ENCODE measurements around the gene NUP62.
A peak's percentile ranks its signal among the peaks of the same experiment; 100 is the strongest.

The NUP62 gene

GRCh38 chr19:49890349-49891311 is 38.7 kb downstream of the NUP62 start:
- no peak for TF ChIP-seq CTCF (IDR thresholded peaks at IDR 0.05; ENCODE audit: control insufficient read depth, insufficient read depth, low read depth, low read length, missing control alignments)
- no peak overlapping the region for H3K4me3 ChIP-seq (ENCODE audit: control insufficient read depth, low read depth, low read length)
- DNase-seq (ENCODE audit: low read depth), result no peak

- TF ChIP-seq CTCF (IDR thresholded peaks at IDR 0.05; ENCODE audit: control insufficient read depth, insufficient read depth, low read depth, low read length, missing control alignments), result peak; percentile 53
- no peak for DNase-seq (ENCODE audit: low read depth)
- no peak overlapping the region for H3K4me3 ChIP-seq (ENCODE audit: control insufficient read depth, low read depth, low read length)
Observed at GRCh38 chr19:49889687-49890348, 39.5 kb downstream of the NUP62 start.

GRCh38 chr19:49889038-49889686 is 40.1 kb downstream of the NUP62 start:
- H3K4me3 ChIP-seq (ENCODE audit: control insufficient read depth, low read depth, low read length), result no peak overlapping the region
- no peak for DNase-seq (ENCODE audit: low read depth)
- TF ChIP-seq CTCF (IDR thresholded peaks at IDR 0.05; ENCODE audit: control insufficient read depth, insufficient read depth, low read depth, low read length, missing control alignments), result no peak

GRCh38 chr19:49888510-49888824 is 40.8 kb downstream of the NUP62 start:
- H3K4me3 ChIP-seq (ENCODE audit: control insufficient read depth, low read depth, low read length), result no peak overlapping the region
- DNase-seq (ENCODE audit: low read depth), result no peak
- no peak for TF ChIP-seq CTCF (IDR thresholded peaks at IDR 0.05; ENCODE audit: control insufficient read depth, insufficient read depth, low read depth, low read length, missing control alignments)

GRCh38 chr19:49887665-49888509 is 41.4 kb downstream of the NUP62 start:
- no peak for DNase-seq (ENCODE audit: low read depth)
- no peak overlapping the region for H3K4me3 ChIP-seq (ENCODE audit: control insufficient read depth, low read depth, low read length)
- TF ChIP-seq CTCF (IDR thresholded peaks at IDR 0.05; ENCODE audit: control insufficient read depth, insufficient read depth, low read depth, low read length, missing control alignments), result no peak

Data from AG09309 (cell line).